IPS DF 6.9 (cell line): ENCODE results near the gene KIF5C.

Experiments used
- DNase-seq: peaks from one replicate; pipeline ENCODE4 v3.0.0-alpha.2; 2013; ENCODE audit warnings: low read depth, low spot score
- H3K27ac ChIP-seq: one replicate; pipeline ENCODE4 v1.5.1; 2013; ENCODE audit warnings: low read length, control low read depth
- H3K27me3 ChIP-seq: 2 replicates; pipeline ENCODE4 v1.6.1; 2013; ENCODE audit warnings: mild to moderate bottlenecking, low read length; ENCODE audit not compliant: control insufficient read depth, insufficient read depth
- H3K36me3 ChIP-seq: 2 replicates; pipeline ENCODE4 v1.6.1; 2013; ENCODE audit warnings: low read length; ENCODE audit not compliant: control insufficient read depth, insufficient read depth
- H3K4me1 ChIP-seq: 2 replicates; pipeline ENCODE4 v1.6.1; 2013; ENCODE audit warnings: low read length; ENCODE audit not compliant: control insufficient read depth, insufficient read depth
- H3K4me3 ChIP-seq: 2 replicates; pipeline ENCODE4 v1.5.1; 2013; ENCODE audit warnings: mild to moderate bottlenecking, low read length
- H3K9me3 ChIP-seq: 2 replicates; pipeline ENCODE4 v1.6.1; 2013; ENCODE audit warnings: low read length, inconsistent platforms; ENCODE audit not compliant: control insufficient read depth, insufficient read depth
- WGBS: extraction: QIAGEN DNeasy Blood & Tissue Kit; methylation state at CpG from one replicate; pipeline ENCODE4 v1.1.7; 2013; ENCODE audit warnings: mixed read lengths, missing lambda C conversion rate; ENCODE audit not compliant: insufficient read length, insufficient coverage; 5-methylcytosine and 5-hydroxymethylcytosine counted together

KIF5C gene

GRCh38 chr2:148865512-148865911 lies 9.5 kb upstream of the KIF5C start:
- no peak overlapping the region for H3K4me3 ChIP-seq
- DNase-seq, result no peak
- H3K9me3 ChIP-seq, result no peaks in the 10 kb centered on the region
- H3K27me3 ChIP-seq, result no peaks in the 10 kb centered on the region
- H3K4me1 ChIP-seq, result 0 out of 2 replicates have a peak, but pooled peaks cover 1% of the 10 kb centered on the region
- WGBS, result no CpG with 5 or more reads among the region's 5 CpGs
- H3K36me3 ChIP-seq, result no peaks in the 10 kb centered on the region
- H3K27ac ChIP-seq, result no peak overlapping the region

- no peaks in the 10 kb centered on the region for H3K36me3 ChIP-seq
- no peak overlapping the region for H3K27ac ChIP-seq
- no peak for DNase-seq
- no CpG with 5 or more reads among the region's 4 CpGs for WGBS
- no peak overlapping the region for H3K4me3 ChIP-seq
- H3K4me1 ChIP-seq, result 0 out of 2 replicates have a peak, but pooled peaks cover 1% of the 10 kb centered on the region
- no peaks in the 10 kb centered on the region for H3K9me3 ChIP-seq
- H3K27me3 ChIP-seq, result no peaks in the 10 kb centered on the region
Observed at GRCh38 chr2:148866091-148866490, 8.9 kb upstream of the KIF5C start.

- H3K27me3 ChIP-seq, result no peaks in the 10 kb centered on the region
- DNase-seq, result no peak
- no peak overlapping the region; the same call in 1 of the 2 replicates for H3K4me3 ChIP-seq
- WGBS, result no CpG with 5 or more reads among the region's 4 CpGs
- no peak overlapping the region for H3K27ac ChIP-seq
- 0 out of 2 replicates have a peak, but pooled peaks cover 1% of the 10 kb centered on the region for H3K4me1 ChIP-seq
- H3K36me3 ChIP-seq, result no peaks in the 10 kb centered on the region
- no peaks in the 10 kb centered on the region for H3K9me3 ChIP-seq
Observed at GRCh38 chr2:148867079-148867769, 7.8 kb upstream of the KIF5C start.

- Histone ChIP-seq H3K36me3 (no peaks in the 10 kb centered on the region), H3K27me3 (no peaks in the 10 kb centered on the region), H3K27ac (no peak overlapping the region), H3K4me3 (peak overlapping the region; percentile 63; the same call in 1 of the 2 replicates), H3K9me3 (no peaks in the 10 kb centered on the region), H3K4me1 (no peaks in the 10 kb centered on the region)
- no CpG with 5 or more reads among the region's 74 CpGs for WGBS
- no peak for DNase-seq
Observed at GRCh38 chr2:148875387-148876051, 492 bp downstream of the KIF5C start.

GRCh38 chr2:148876202-148876594 lies 1.2 kb downstream of the KIF5C start:
- no peaks in the 10 kb centered on the region for H3K9me3 ChIP-seq
- no peaks in the 10 kb centered on the region for H3K36me3 ChIP-seq
- H3K27me3 ChIP-seq, result no peaks in the 10 kb centered on the region
- no peak overlapping the region for H3K27ac ChIP-seq
- no peak for DNase-seq
- no CpG with 5 or more reads among the region's 25 CpGs for WGBS
- no peaks in the 10 kb centered on the region for H3K4me1 ChIP-seq
- H3K4me3 ChIP-seq, result peak overlapping the region; percentile 63

GRCh38 chr2:148876595-148877402 lies 1.8 kb downstream of the KIF5C start:
- WGBS, result no CpG with 5 or more reads among the region's 34 CpGs
- DNase-seq, result no peak
- Histone ChIP-seq H3K4me3 (peak overlapping the region; percentile 63; the same call in 1 of the 2 replicates), H3K4me1 (no peaks in the 10 kb centered on the region), H3K36me3 (no peaks in the 10 kb centered on the region), H3K27ac (no peak overlapping the region), H3K9me3 (no peaks in the 10 kb centered on the region), H3K27me3 (no peaks in the 10 kb centered on the region)

- H3K27ac ChIP-seq, result no peak overlapping the region
- no CpG with 5 or more reads among the region's 1 CpG for WGBS
- no peaks in the 10 kb centered on the region for H3K9me3 ChIP-seq
- no peak for DNase-seq
- H3K4me3 ChIP-seq, result no peak overlapping the region
- no peaks in the 10 kb centered on the region for H3K27me3 ChIP-seq
- no peaks in the 10 kb centered on the region for H3K4me1 ChIP-seq
- no peaks in the 10 kb centered on the region for H3K36me3 ChIP-seq
Observed at GRCh38 chr2:148877403-148877740, 2.3 kb downstream of the KIF5C start.

DNA sequence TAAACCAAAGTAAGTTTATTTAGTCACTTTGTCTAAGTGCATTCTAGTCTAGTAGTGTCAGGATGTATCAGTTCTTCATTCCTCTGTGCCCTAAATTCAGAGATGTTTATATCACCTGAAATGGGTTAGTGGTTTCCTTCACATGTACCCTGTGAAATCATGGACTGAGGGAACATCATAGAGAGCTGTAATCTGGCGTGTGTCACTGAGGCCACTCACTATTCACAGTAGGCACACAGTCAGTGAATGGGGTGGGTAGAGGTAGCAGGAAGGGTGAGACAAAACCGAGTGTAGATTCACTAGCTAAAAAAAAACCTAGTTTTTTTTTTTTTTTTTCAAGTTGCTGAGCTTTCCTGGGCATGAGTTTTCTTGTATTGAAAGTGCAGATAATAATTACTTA lies 5.6 kb downstream of the KIF5C start:
- H3K27me3 ChIP-seq, result no peaks in the 10 kb centered on the region

DNA sequence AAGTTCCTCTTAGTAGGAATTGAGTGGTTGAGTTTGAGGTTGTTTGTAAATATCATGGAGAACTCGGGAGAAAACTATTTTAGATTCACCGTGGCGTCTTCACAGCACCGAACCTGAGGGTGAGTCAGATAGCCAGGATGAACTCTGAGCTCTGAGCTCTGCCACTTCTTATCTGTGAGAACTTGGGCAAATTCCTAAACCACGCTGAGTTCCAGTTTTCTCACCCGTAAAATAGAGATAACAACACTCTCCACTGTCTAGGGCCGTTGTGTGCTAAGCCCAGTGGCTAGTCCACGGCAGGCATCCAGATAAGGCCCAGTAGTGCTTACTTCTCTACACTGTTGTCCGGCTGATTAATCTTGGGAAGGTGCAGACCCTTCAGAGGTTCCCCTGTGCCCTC lies 7.0 kb downstream of the KIF5C start:
- Histone ChIP-seq H3K4me1 (no peaks in the 10 kb centered on the region), H3K9me3 (no peaks in the 10 kb centered on the region), H3K27me3 (no peaks in the 10 kb centered on the region), H3K4me3 (no peak overlapping the region), H3K27ac (no peak overlapping the region), H3K36me3 (no peaks in the 10 kb centered on the region)
- no peak for DNase-seq
- WGBS, result no CpG with 5 or more reads among the region's 9 CpGs

More for the DNA sequence above, 5.6 kb downstream of the KIF5C start:
- Histone ChIP-seq H3K4me1 (no peaks in the 10 kb centered on the region), H3K4me3 (no peak overlapping the region), H3K36me3 (no peaks in the 10 kb centered on the region), H3K9me3 (no peaks in the 10 kb centered on the region), H3K27ac (no peak overlapping the region)
- DNase-seq, result no peak
- WGBS, result no CpG with 5 or more reads among the region's 2 CpGs

DNA sequence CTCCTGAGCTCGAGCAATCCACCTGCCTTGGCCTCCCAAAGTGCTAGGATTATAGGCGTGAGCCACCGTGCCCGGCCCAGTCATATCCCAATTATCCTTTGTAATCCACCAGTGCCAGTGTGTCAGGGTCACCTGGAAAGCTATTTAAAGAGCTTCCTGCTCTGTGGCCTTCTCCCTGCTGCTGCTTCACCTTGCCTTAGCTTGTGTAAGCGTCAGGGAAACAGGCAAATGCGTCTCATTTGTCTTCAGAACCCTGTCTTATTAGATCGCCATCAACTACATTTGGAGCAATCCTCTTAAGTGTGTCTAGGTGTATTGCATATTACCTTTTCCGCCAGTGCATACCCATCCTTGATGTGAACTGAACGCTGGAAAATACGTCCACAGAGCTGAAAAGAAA lies 10.2 kb downstream of the KIF5C start:
- WGBS, result no CpG with 5 or more reads among the region's 10 CpGs
- Histone ChIP-seq H3K27me3 (no peaks in the 10 kb centered on the region), H3K4me1 (peaks cover 2% of the 10 kb centered on the region; the same call in 1 of the 2 replicates), H3K9me3 (no peaks in the 10 kb centered on the region), H3K36me3 (no peaks in the 10 kb centered on the region), H3K27ac (no peak overlapping the region), H3K4me3 (no peak overlapping the region)
- DNase-seq, result no peak
